NOMO-1 treated with DMSO at 0.1 percent for 48 hours (cell line): ENCODE data around the gene LANCL2.

ENCODE experiments used
- DNase-seq: peaks from one replicate; lab custom pipeline; 2025; ENCODE audit not compliant: unreplicated experiment; lab: John Stamatoyannopoulos, UW

LANCL2 gene

DNA sequence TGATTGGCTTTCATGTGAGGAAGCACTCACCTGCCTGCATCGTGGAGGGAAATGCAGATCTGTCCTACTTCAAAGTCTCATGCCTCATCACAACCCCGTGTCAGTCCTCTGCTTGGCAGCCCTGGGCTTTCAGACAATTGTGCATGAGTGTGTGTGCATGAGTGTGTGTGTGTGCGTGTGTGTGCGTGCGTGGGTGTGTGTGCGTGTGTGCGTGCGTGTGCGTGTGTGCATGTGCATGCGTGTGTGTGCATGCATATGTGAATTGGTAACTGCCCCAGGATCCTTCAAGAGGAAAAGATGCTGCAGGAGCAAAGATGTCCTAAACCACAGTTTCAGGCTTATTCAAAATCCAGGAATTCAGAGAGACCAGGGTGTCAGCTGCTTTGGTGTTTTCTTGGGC, 71.3 kb downstream of the LANCL2 start:
- DNase-seq = no peak

DNA sequence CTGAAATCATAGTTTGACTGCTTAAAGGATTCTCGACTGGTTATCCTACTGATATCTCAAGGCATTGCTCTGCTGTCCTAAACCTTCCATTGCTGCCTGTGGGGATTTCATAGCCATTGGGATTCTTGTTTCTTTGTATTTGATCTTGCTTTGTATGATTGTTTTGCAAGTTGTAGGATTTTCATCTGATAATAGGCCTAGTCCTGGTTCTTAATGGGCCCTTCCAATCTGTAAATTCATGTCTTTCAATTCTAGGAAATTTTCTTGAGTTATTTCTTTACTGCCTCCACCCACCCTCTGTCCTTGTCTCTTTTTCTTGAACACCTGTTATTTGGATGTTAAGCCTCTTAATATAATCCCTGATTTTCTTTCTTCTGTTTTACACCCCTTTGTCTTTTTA, 72.2 kb downstream of the LANCL2 start:
- DNase-seq = no peak

DNA sequence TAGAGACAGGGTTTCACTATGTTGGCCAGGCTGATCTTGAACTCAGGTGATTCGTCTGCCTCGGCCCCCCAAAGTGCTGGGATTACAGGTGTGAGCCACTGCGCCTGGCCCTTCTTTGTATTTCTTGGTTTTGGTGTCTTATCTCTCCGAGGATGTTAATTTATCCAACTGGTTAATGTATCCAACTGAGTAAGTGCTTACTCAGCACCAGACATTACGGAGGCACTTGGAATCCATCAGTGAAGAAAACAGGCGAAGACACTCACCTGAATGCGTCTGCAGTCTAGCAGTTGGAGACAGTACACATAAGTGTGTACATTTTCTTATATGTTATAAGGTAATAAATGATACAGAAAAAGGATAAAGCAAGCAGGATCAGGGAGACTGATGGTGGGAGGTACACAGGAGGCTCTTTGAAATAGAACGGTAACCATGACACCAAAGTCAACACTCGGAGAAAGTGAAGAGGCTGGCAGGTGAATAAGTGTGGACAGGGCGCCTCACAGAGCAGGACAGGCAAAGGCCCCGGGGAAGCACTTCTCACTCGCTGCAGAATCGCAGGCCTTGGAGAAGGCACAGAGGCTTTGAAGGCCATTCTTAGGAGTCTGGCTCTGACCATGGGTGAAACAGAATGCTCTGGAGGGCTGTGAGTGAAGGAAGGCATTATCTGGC, 73.1 kb downstream of the LANCL2 start:
- DNase-seq = no peak

DNA sequence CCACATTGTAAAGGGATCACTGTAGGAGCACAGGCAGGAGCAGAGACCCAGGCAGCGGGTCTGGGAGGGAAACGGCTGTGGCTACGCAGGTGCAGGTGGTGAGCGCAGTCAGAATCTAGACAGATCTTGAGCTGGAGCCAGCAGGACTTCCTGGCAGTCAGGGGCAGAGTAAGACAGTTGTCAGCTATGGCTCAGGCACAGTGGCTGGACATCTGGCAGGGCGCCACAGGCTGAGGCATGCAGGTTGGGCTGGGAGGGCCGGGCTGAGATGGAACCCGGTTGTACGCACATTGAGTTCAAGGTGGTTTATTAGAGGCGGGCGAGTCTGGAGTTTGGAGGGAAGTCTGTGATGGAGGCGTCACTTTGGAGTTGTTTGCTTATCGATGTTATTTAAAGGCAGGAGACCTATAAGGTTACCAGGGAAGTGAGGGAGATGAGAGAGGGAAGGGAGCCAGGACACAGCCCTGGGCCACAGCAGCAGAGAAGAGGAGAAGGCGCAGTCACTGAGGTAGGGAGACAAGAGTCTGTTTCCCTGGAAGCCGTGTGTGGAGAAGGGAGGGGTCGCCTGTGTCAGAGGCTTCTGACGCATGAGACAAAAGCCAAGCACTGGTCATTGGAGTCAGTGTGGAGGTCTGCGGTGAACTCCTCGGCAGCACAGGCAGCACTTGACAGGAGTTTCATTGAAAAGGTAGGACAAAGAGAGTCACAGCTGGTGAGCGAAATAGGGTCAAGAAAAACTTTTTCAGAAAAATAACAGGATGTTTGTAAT, 73.8 kb downstream of the LANCL2 start:
- no peak for DNase-seq

DNA sequence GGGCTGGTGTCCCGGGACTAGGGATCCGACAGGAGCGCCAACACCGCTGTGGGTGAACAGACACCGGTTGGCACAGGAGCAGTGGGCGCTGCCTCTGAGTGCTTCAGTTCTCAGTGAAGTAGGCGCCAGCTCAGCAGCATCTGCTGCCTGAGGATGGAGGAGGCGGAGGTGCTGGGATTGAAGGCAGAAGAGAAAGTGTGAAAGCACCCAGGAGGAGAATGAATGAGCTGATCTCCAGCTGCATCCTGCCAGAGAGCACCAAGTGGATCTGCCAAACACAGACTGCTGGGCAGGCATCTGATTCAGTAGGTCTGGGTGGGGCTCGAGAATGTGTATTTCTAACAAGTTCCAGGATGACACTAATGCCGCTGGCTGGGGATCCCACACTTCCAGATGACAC, 74.5 kb downstream of the LANCL2 start:
- DNase-seq = no peak

DNA sequence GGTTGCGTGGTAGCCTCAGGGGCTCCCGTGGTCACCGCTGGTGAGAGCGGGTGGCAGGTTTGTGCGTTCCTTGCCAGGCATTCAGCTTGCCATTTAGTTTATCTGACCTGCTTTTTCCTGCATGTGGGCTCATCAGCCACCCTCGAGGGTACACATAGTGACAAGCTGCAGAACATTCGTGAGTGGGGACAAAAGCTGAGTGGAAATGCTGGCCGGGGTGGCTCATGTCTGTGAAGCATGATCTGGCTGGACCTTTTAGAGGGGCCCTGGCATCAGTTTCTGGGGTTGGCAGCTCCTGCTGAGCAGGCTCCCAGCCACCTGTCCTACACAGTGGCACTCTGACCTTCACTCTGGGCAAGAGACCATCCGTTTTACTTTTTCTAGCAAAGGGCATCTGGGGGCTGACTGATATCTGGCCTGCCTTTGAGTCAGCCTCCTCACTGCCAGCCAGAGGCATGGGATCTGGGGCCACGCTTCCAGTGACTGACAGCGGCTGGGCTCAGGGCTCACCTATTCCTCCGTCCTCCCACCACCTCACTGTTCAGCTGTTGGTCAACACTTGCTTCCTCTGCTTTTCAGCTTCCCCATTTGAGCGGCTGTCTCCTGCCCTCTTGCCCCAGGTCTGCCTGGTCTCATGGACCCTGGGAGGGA, 75.0 kb downstream of the LANCL2 start:
- peak; percentile 2 for DNase-seq

DNA sequence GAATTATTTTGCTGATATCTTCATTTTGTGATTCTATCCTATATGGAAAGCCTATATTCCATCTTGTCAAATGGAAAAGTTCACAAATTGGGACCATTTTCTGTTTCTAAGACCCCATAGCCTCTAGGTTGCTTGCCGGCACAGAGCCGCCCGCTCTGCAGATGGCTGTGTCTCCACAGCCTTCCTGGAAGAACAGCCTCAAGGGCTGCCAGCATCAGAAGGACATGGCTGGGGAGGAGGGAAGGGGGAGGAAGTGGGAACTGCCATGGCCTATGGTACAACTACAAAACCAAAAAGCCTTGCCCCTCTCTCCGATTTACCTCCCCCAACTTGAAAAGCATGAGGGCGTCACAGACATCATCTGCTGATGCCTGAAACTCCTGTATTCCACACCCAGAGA, 75.9 kb downstream of the LANCL2 start:
- DNase-seq = no peak

DNA sequence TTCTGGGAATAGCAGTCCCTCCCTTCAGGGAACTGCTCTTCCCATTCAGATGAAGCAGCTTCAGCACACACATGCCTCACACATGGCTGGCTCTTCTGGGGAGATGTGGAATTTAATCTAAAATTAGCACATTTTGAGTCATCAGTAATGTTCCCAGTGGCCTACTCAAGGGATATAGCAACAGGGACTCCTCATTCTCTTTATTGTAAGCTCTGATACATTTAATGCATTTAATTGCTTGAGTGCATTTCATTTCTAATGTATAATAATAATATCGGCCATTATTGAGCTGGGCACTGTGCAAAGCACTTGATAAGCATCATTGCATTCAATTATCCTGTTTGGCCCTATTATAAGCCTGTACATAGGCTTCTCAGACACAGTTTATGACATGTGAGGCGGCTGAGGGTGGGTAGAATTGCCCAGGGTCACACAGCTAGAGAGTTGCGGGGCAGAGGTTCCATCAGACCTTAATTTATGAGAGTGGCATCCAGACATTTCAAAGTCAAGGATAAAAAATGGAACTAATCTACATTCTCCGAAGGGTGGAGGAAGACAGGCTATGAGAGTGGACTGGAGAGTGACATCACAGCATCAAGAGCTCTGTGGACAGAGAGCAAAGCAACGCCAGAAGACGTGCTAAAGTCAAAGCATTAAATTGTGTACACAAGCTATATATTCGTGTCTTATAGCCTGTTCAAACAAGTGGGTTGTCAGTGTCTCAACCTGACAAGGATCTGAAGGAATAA, 76.8 kb downstream of the LANCL2 start:
- no peak for DNase-seq

DNA sequence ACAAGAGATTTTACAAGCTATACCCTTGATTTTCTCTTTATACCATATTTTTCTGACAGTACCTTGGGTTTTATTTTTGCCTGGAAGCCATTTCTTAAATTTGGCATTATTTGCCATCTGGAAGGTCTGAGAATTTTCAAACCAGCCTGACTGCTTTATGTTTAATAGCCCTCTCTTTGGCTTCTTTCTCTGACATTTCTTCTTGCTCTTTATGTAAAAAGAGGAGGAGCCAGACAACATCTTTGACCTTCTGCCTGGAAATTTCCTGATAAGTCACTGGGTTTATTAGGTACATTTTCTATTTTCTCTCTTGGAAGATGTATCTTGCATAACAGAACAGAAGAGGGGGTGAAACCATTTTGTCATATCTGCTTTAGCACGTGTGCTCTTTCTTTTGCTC, 79.6 kb downstream of the LANCL2 start:
- no peak for DNase-seq

DNA sequence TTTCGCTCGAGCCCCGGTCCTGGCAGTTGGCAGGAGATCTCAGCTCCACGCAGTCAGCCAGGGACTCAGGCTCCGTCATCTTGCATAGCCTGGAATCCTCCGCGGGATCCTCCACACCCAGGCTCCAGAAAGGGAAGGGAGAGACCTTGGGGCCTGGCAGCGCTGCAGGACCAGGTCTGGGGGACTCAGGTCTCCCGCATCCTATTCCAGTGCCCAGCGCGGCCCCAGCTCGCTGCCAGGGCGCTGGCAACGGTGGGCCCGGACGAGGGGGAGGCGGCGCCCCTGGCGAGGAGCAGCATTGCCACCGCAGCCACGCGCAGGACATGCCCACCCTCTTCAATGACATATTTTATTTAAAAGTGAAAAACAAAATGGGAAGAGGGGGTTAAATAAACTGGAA, 83.4 kb downstream of the LANCL2 start:
- no peak for DNase-seq

DNA sequence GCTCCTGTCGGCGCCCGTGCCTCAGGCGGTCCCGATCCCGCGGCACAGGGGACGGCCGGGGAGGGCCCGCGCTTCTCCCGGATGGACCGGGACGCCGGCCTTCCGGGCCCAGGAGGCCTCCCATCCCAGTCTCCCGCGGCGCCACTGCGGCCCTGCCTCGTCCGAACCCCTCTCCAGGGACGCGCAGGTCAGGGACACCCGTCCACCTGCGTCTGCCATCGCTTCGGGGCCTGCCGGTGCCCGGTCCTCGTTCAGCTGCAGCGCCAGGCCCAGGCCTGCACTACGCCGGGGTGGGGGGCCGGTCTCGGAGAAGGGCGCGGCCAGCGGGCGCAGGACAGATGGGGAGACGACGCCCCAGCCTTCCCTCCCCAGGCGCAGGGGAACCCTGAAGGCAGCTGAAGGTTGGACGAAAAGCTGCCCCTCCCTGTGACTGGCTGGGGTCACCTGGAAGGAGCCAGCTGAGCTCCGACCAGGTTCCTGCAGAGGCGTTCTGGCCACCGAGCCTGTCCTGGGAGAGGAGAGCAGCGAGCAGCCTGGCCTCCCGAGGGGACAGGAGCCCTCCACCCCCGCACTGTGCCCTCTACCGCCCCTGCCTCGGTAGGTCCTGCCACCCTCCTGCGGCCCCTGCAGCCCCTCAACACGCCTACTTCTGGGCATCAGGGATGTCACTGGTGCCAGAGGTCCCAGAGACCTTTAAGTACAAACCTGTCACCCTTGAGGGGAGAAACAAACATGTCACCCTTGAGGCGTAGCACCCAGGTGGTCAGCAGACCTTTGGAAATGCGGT, 84.3 kb downstream of the LANCL2 start:
- no peak for DNase-seq

DNA sequence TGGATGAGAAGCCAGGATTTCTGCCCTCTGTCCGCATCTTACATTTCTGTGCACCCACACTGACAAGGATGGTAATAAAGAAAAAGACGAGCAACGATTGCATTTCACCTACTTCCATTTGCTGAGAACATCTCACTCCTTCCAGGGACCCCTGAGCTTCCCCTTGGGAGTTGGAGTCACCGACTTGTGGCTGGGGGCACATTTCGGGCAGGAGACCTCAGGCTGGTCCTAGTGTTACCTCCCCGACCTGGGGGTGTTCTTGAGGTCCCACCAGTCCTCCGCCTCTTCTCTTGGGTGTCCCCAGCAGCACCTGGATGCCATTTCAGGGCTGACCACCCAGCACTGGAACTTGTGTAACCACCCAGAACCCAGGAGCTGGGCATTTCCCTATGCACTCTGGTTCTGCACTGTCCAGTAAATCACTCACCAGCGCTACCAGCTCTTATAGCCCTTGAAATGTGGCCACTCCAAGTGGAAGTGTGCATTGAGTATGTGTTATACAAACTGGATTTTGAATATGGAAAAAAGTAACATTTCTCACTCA, 84.9 kb downstream of the LANCL2 start:
- no peak for DNase-seq

DNA sequence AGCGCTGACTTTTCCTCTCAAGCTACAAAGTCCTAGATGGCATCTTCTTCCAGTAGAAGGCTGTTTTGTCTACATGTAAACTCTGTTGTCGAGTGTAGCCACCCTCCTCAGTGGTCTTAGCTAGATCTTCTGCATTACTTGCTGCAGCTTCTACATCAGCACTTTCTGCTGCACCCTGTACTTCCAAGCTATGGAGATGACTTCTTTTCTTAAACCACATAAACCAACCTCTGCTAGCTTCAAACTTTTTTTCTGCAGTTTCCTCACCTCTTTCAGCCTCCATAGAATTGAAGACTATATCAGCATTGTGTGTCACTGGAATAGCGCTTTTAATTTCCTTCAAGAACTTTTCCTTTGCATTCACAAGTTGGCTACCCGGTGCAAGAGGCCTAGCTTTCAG, 87.8 kb downstream of the LANCL2 start:
- no peak for DNase-seq

DNA sequence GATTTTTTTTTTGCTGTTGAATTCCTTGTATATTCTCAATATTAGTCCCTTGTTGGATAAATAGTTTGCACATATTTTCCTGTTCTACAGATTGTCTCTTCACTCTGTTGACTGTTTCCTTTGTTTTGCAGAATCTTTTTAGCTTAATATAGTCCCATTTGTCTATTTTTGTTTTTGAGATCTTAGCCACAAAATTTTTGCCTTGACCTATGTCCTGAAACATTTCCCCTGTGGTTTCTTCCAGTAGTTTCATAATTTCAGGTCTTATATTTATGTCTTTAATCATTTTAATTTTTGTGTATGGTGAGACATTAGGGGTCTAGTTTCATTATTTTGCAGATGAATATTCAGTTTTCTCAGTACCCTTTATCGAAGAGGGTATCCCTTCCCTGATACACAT, 92.7 kb downstream of the LANCL2 start:
- DNase-seq = no peak

DNA sequence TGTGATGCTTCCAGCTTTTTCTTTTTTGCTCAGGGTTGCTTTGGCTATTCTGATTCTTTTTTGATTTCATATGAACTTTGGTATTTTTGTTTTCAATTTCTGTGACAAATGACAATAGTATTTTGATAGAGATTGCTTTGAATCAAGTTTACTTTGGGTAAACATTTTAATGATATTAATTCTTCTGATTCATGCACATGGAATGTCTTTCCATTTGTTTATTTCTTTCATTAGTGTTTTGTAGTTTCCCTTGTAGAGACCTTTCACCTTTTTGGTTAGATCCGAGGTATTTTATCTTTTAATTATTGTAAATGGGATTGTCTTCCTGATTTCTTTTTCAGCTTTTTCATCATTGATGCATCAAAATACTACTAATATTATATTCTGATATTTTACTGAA, 93.2 kb downstream of the LANCL2 start:
- DNase-seq = no peak

DNA sequence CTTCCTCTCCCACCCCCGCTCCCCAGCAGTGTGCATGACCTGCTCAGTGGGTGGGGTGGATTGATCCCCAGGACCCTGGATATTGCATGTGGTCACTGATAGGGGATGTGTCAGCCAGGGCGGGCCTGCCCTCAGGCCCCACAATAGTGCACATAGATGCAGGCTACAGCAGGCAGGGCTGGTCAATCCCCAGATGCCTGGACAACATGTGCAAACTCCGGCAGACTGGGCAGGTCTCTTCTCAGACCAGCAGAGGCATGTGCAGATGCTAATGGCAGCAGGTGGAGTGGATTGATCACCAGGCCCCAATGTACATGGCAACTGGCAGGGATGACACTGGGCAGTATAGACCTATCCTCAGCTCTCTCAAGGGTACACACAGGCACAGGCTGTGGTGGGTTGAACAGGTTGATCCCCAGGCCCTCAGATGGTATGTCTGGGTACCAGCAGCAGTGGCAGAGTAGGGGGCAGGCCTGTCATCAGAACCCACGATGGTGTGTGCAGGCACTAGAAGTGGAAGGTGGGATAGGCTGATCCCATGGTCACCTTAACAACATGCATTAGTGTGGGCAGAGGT, 98.6 kb downstream of the LANCL2 start:
- no peak for DNase-seq

DNA sequence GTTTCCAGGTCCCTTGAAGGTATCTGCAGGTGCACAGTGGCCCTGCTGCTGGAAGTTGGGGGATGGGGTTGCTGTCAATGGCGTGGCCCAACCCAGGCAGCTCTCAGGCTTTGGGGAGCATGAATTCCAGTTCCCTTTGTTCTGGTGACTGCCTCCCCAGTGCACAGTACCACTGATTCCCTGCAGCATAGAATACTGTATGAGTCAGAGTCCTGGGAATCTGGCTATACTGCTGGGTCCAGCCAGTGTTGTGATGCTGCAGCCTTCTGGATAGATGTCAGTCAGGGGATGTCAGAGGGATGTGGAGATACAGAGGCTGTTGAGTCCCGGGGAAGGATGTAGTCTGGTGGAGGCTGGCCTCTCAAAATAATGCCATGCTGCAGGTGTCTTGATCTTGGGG, 99.3 kb downstream of the LANCL2 start:
- no peak for DNase-seq

DNA sequence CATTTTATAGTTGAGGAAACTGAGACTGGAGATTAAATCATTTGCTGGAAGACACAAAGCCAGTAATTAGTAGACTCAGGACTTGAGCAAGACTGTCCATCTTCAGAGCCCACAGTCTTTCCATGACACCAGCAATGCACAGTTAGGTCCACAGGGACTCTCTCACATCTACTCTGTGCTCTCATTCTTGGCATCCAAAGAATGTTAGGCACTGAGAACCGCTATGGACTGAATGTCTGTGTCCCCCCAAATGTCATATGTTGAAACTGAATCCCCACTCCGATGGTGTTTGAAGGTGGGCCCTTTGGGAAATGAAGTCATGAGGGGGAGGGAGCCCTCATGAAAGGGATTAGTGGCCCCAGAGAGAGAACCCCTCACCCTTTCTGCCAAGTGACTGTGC, 100.6 kb downstream of the LANCL2 start:
- DNase-seq = no peak

DNA sequence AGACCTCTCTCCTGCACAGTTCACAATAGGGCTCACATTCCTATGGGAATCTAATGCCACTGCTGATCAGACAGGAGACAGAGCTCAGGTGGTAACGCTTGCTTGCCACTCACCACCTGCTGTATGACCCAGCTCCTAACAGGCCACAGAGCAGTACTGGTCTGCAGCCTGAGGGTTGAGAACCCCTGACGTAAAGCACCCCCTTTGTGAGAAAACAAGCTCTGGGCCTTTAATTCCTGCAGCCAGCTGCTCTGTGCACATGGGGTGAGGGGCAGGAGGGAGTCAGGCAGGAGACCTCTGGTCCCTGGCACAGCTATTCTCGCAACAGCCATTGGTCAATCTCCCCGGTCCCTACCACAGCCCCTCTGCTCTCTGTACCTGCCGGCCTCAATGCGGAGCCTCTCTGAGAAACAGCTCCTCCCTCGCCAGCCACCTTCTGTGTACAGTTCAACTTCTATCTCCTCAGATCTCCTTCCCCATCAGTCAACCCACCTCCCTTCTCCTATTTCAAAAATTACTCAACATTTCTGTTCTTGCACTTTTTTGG, 102.0 kb downstream of the LANCL2 start:
- no peak for DNase-seq

DNA sequence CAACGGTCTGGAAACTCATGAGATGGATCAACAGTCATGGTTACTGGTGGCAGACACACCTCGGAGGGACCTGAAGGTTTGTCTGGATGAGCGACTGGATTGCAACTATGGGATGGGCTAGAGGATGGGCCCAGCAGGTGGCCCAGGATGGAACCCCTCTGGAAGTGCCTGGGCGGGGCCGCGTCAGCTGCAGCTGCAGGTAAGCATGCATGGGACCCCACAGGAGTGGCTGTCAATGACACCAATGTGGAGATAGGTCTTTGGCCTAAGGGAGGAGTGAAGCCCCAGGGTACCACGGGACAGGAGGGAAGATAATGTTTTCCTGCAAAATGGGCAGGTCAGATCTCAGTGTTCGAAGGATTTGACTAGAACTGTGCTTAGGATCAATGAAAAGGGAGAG, 103.4 kb downstream of the LANCL2 start:
- no peak for DNase-seq
